Fibroblast of skin of back (primary cell): ENCODE measurements around the gene SULT6B1.
"Not testable (repeated sequence)": the region's sequence is repeated elsewhere in the genome, so short reads cannot be mapped to it uniquely, and the experiment has no call there.

ENCODE experiments used
- DNase-seq: peaks from one replicate; pipeline ENCODE4 v3.0.0-alpha.2; 2013

Gene SULT6B1

GRCh38 chr2:37196320-37197195 lies 8.1 kb upstream of the SULT6B1 start, which contains the start of gene CEBPZOS:
TSS of gene CEBPZOS (plus strand) at chr2:37196496. CDS start at chr2:37199705, 3,209 bp downstream.
- peak; percentile 68 for DNase-seq

- DNase-seq: not testable (repeated sequence)
These were observed 7.4 kb upstream of the SULT6B1 start for GRCh38 chr2:37195862-37196319.

GRCh38 chr2:37192551-37192950 lies 4.1 kb upstream of the SULT6B1 start:
- DNase-seq: no peak

- no peak for DNase-seq
These were observed 3.3 kb upstream of the SULT6B1 start for GRCh38 chr2:37191747-37192146.

- no peak for DNase-seq
These were observed 2.8 kb upstream of the SULT6B1 start for GRCh38 chr2:37191253-37191652.

GRCh38 chr2:37190290-37190689 lies 1.8 kb upstream of the SULT6B1 start:
- DNase-seq: no peak

- peak; percentile 88 for DNase-seq
These were observed 1.1 kb upstream of the SULT6B1 start for GRCh38 chr2:37189452-37190153.

GRCh38 chr2:37181726-37182684 lies 6.5 kb downstream of the SULT6B1 start:
- DNase-seq: no peak

- DNase-seq: no peak
These were observed 7.8 kb downstream of the SULT6B1 start for GRCh38 chr2:37180640-37181039.

- DNase-seq: no peak
These were observed 8.3 kb downstream of the SULT6B1 start for GRCh38 chr2:37180006-37180639.

- no peak for DNase-seq
These were observed 14.7 kb downstream of the SULT6B1 start for GRCh38 chr2:37173741-37174140.

GRCh38 chr2:37171624-37171950 lies 16.9 kb downstream of the SULT6B1 start:
- no peak for DNase-seq

GRCh38 chr2:37168217-37168981 lies 20.1 kb downstream of the SULT6B1 start:
- DNase-seq: peak; percentile 42

GRCh38 chr2:37167636-37168180 lies 20.8 kb downstream of the SULT6B1 start:
- DNase-seq: peak; percentile 21

- DNase-seq: no peak
These were observed 23.7 kb downstream of the SULT6B1 start for GRCh38 chr2:37164757-37165156.

GRCh38 chr2:37156857-37157714 lies 31.4 kb downstream of the SULT6B1 start, which contains the start of gene EIF2AK2:
TSS of gene EIF2AK2 (minus strand) at chr2:37156980. CDS start at chr2:37147806, 9,174 bp downstream.
- DNase-seq: peak; percentile 88

GRCh38 chr2:37156071-37156856 lies 32.2 kb downstream of the SULT6B1 start:
- DNase-seq: peak; percentile 63

- no peak for DNase-seq
These were observed 33.7 kb downstream of the SULT6B1 start for GRCh38 chr2:37154785-37155184.

- no peak for DNase-seq
These were observed 35.2 kb downstream of the SULT6B1 start for GRCh38 chr2:37153224-37153623.
